Measurements from ENCODE around the gene MN1. TPM values are rescaled to one million over a fixed set of nuclear protein-coding genes. Genes with fewer than 3 reads are reported as not detected.

Gene MN1
- total RNA-seq, 3 donors from 2014 or later: 0.49 to 7.6 (median 1.8) TPM

GRCh38 chr22:27788500-27789288 lies 12.9 kb downstream of the MN1 start:
- ATAC-seq: no peak
- Histone ChIP-seq H3K36me3 (ENCODE audit: low read depth) (no peaks in the 10 kb centered on the region), H3K4me1 (ENCODE audit: low read depth) (no peaks in the 10 kb centered on the region), H3K4me3 (no peak overlapping the region), H3K9me3 (no peaks in the 10 kb centered on the region)
- DNase-seq: no peak
- no peak for TF ChIP-seq CTCF (IDR thresholded peaks at IDR 0.05)
- intact Hi-C loops (cut with DNase I, micrococcal nuclease): no loop called here

- Histone ChIP-seq H3K36me3 (ENCODE audit: low read depth) (no peaks in the 10 kb centered on the region), H3K4me3 (no peak overlapping the region)
These were observed 14.6 kb downstream of the MN1 start for GRCh38 chr22:27786965-27787364.

GRCh38 chr22:27786291-27786932 lies 15.1 kb downstream of the MN1 start:
- ATAC-seq (no peak), DNase-seq (no peak)
- Histone ChIP-seq H3K9me3 (no peaks in the 10 kb centered on the region), H3K36me3 (ENCODE audit: low read depth) (no peaks in the 10 kb centered on the region), H3K4me1 (ENCODE audit: low read depth) (no peaks in the 10 kb centered on the region), H3K4me3 (no peak overlapping the region)
- intact Hi-C loops (cut with DNase I, micrococcal nuclease): no loop called here
- no peak for TF ChIP-seq CTCF (IDR thresholded peaks at IDR 0.05)

More at GRCh38 chr22:27786965-27787364, 14.6 kb downstream of the MN1 start:
- TF ChIP-seq CTCF (IDR thresholded peaks at IDR 0.05): no peak
- intact Hi-C loops (cut with DNase I, micrococcal nuclease): no loop called here
- DNase-seq: no peak
- no peak for ATAC-seq
- Histone ChIP-seq H3K9me3 (no peaks in the 10 kb centered on the region), H3K4me1 (ENCODE audit: low read depth) (no peaks in the 10 kb centered on the region)

- H3K36me3 ChIP-seq (ENCODE audit: low read depth): no peaks in the 10 kb centered on the region
- DNase-seq: no peak
- no peak for ATAC-seq
- intact Hi-C loops (cut with DNase I, micrococcal nuclease): no loop called here
- H3K9me3 ChIP-seq: no peaks in the 10 kb centered on the region
- TF ChIP-seq CTCF (IDR thresholded peaks at IDR 0.05): no peak
- no peaks in the 10 kb centered on the region for H3K4me1 ChIP-seq (ENCODE audit: low read depth)
- H3K4me3 ChIP-seq: no peak overlapping the region
These were observed 15.7 kb downstream of the MN1 start for GRCh38 chr22:27785831-27786230.

- DNase-seq (no peak), ATAC-seq (no peak)
- Histone ChIP-seq H3K4me3 (no peak overlapping the region), H3K36me3 (ENCODE audit: low read depth) (no peaks in the 10 kb centered on the region), H3K4me1 (ENCODE audit: low read depth) (no peaks in the 10 kb centered on the region), H3K9me3 (no peaks in the 10 kb centered on the region)
- intact Hi-C loops (cut with DNase I, micrococcal nuclease): no loop called here
- no peak for TF ChIP-seq CTCF (IDR thresholded peaks at IDR 0.05)
These were observed 17.5 kb downstream of the MN1 start for GRCh38 chr22:27784120-27784475.

Data from mucosa of descending colon (tissue), 3 donors.